Suprapubic skin (tissue), 4 donors: ENCODE results near the gene CLDN14. TPM values are rescaled to one million over a fixed set of nuclear protein-coding genes. Genes with fewer than 3 reads are reported as not detected.

Experiments used
- DNase-seq, 2 donors: peaks; one replicate each; pipeline ENCODE4 v3.0.0-alpha.2; 2019; ENCODE audit warnings: low spot score in 2 of 2
- H3K27ac ChIP-seq: fragments of 200-600 bp; sonication (generic); one replicate; pipeline ENCODE4 v1.5.1; 2019
- H3K27me3 ChIP-seq: fragments of 200-600 bp; sonication (generic); one replicate; pipeline ENCODE4 v1.5.1; 2019
- H3K36me3 ChIP-seq: fragments of 200-600 bp; sonication (generic); one replicate; pipeline ENCODE4 v1.5.1; 2019
- H3K4me1 ChIP-seq: fragments of 200-600 bp; sonication (generic); one replicate; pipeline ENCODE4 v1.5.1; 2019
- H3K4me3 ChIP-seq: fragments of 200-600 bp; sonication (generic); one replicate; pipeline ENCODE4 v1.5.1; 2019; ENCODE audit warnings: mild to moderate bottlenecking
- H3K9me3 ChIP-seq: fragments of 200-600 bp; sonication (generic); one replicate; pipeline ENCODE4 v1.5.1; 2019
- EP300 ChIP-seq: sonication (generic); formaldehyde crosslinking; IDR thresholded peaks from one replicate; pipeline ENCODE4 v1.6.1; 2017; ENCODE audit warnings: antibody characterized with exemption
- POLR2A ChIP-seq, 2 donors: fragments of 450-650 bp; IDR thresholded peaks; one replicate each; pipeline ENCODE4 v1.6.1; 2017; ENCODE audit warnings: antibody characterized with exemption in 2 of 2, mild to moderate bottlenecking in 2 of 2, moderate library complexity in 2 of 2
- POLR2AphosphoS5 ChIP-seq, 3 donors: sonication (generic); formaldehyde crosslinking; IDR thresholded peaks; one replicate each; pipeline ENCODE4 v1.6.1; 2017; ENCODE audit warnings: antibody characterized with exemption in 3 of 3
- WGBS: methylation state at CpG from one replicate; pipeline ENCODE4 v1.1.5; 2018; 5-methylcytosine and 5-hydroxymethylcytosine counted together
- total RNA-seq, 4 donors: library from RNA; depleted of rRNA; stranded (reverse); fragments of >200 nt; gene quantifications; one replicate each; pipeline ENCODE4 v1.1.0, GENCODE V29; 2016
- TF ChIP-seq, protein P1 (sequence below), 2 donors: fragments of 200-600 bp in 1 of 2; fragments of 450-650 bp in 1 of 2; sonication (generic) in 1 of 2; IDR thresholded peaks; one replicate each; pipeline ENCODE4 v1.5.1; 2016 to 2019; ENCODE audit warnings: antibody characterized with exemption in 2 of 2, mild to moderate bottlenecking in 1 of 2, moderate library complexity in 1 of 2

Gene CLDN14
- total RNA-seq, 4 donors from 2014 or later = 0.42 to 0.62 TPM; not detected in 2

DNA sequence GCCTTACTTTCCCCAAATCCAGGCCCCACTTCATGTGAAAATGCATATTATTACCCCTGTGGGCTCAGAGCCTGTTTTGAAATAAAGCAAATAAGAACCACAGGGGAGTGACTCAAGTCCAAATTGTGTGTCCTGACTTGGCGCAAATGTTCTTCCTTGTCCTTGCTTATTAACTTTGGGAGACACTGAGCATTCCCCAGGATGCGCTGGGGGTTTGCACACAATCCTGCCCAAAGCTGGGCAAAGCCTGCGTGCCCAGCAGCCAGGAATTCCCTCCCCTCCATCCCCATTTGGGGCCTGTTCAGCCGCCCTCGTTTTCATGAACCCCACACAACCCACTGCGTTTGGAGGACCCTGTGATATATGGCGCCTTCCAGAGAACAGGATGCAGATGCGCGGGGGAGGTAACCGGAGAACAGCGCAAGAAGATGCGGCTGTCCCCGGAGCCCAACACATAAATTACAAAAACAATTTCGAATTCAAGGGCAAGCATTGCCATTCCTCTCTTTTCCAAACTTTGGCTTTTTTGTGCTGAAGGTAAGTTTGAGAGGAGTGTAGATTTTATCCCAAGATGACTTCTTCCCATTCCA, 42.4 kb upstream of the CLDN14 start:
- no peak overlapping the region for H3K4me3 ChIP-seq
- H3K9me3 ChIP-seq = no peaks in the 10 kb centered on the region
- WGBS = 67% methylated on average over 14 of the region's 14 CpGs
- H3K27ac ChIP-seq = no peak overlapping the region
- TF ChIP-seq, protein P1, sequence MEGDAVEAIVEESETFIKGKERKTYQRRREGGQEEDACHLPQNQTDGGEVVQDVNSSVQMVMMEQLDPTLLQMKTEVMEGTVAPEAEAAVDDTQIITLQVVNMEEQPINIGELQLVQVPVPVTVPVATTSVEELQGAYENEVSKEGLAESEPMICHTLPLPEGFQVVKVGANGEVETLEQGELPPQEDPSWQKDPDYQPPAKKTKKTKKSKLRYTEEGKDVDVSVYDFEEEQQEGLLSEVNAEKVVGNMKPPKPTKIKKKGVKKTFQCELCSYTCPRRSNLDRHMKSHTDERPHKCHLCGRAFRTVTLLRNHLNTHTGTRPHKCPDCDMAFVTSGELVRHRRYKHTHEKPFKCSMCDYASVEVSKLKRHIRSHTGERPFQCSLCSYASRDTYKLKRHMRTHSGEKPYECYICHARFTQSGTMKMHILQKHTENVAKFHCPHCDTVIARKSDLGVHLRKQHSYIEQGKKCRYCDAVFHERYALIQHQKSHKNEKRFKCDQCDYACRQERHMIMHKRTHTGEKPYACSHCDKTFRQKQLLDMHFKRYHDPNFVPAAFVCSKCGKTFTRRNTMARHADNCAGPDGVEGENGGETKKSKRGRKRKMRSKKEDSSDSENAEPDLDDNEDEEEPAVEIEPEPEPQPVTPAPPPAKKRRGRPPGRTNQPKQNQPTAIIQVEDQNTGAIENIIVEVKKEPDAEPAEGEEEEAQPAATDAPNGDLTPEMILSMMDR (IDR thresholded peaks at IDR 0.05) = no peak
- TF ChIP-seq EP300 = no peak
- TF ChIP-seq POLR2AphosphoS5 (IDR thresholded peaks at IDR 0.05) = no peak
- TF ChIP-seq POLR2A (IDR thresholded peaks at IDR 0.05) = no peak
- H3K4me1 ChIP-seq = no peaks in the 10 kb centered on the region
- H3K36me3 ChIP-seq = no peaks in the 10 kb centered on the region
- H3K27me3 ChIP-seq = peaks cover 8% of the 10 kb centered on the region
- no peak for DNase-seq

DNA sequence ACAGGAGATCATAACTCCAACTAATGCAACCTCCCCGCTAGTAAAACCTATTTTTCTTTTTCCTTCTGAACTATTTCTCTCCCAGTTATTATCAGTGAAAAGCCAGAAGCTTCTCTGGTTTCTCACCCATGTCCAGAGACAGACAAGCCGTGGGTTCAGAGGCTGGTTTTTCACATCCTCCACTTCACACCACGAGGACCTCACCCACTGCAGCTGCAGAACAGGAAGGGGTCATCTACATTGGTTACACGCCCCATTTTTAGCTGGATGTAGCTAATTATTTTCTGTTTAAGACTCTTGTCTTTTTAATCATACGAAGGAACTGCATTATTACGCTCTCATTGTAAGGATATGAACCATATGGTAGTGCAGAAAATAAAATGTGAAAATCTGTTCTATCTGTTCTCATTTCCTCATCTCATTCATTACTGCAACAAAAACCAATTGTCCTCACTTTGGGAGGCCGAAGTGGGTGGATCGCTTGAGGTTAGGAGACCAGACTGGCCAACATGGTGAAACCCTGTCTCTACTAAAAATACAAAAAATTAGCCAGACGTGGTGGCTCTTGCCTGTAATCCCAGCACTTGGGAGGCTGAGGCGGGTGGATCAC, 39.1 kb upstream of the CLDN14 start:
- H3K27ac ChIP-seq = no peak overlapping the region
- DNase-seq = no peak
- H3K4me1 ChIP-seq = no peaks in the 10 kb centered on the region
- no peaks in the 10 kb centered on the region for H3K36me3 ChIP-seq
- no peak overlapping the region for H3K4me3 ChIP-seq
- H3K27me3 ChIP-seq = peaks cover 6% of the 10 kb centered on the region
- 84% methylated on average over 10 of the region's 10 CpGs for WGBS
- H3K9me3 ChIP-seq = no peaks in the 10 kb centered on the region
- TF ChIP-seq POLR2A (IDR thresholded peaks at IDR 0.05) (no peak), EP300 (no peak), POLR2AphosphoS5 (IDR thresholded peaks at IDR 0.05) (no peak)
- TF ChIP-seq, protein P1 (IDR thresholded peaks at IDR 0.05) = no peak

DNA sequence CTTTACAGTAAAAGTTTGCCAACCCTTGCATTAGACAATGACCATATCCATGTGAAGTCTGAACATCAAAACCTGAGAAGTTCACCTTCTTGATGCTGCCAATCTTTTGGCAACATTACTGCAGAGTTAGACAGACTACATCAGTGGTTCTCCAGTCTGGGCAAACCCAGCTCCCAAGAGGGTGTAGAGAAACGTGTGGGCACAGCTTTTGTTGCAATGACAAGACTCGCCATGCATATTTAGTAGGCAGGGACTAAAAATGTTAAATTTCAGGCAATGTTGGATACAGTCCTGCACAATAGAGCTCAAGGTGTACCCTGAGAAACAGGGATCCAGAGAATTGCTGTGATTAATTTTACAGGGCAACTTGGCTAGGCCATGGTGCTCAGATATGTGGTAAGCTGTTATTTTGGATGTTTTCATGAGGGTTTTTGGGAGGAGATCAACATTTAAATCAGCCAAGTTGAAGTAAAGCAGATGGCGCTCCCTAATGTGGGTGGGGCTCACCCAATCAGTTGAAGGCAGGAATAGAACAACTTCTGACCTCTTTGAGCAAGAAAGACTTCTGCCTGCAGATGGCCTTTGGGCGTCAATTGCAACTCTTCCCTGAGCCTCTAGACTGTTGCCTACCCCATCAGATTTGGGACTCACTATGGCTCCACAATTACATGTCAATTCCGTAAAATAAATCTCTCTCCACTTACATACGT, 37.6 kb upstream of the CLDN14 start:
- TF ChIP-seq POLR2A (IDR thresholded peaks at IDR 0.05) = no peak
- TF ChIP-seq EP300 = no peak
- TF ChIP-seq POLR2AphosphoS5 (IDR thresholded peaks at IDR 0.05) = no peak
- TF ChIP-seq, protein P1 (IDR thresholded peaks at IDR 0.05) = no peak
- 86% methylated on average over 6 of the region's 6 CpGs for WGBS

DNA sequence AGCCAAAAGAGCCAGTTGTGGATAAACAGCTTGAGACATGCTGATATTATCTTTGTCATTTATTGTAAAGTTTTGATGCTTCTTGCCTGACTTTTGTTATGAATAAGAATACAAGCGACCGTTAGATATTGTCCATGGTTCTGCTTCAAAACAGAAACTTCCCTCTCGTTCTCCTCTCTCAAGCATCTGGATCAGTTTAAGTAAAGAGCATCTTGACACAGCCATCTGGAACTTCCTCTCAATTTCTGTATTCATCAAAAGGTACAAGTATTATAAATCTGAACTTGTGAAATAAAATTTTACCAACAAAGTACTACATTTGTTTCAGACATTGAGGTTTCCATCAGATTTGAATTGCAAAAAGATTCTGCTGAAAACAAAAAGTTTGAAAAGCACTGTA, 36.4 kb upstream of the CLDN14 start:
- Histone ChIP-seq H3K27me3 (peaks cover 4% of the 10 kb centered on the region), H3K4me3 (no peak overlapping the region), H3K4me1 (peaks cover 4% of the 10 kb centered on the region), H3K36me3 (no peaks in the 10 kb centered on the region), H3K9me3 (no peaks in the 10 kb centered on the region), H3K27ac (no peak overlapping the region)
- TF ChIP-seq, protein P1 (IDR thresholded peaks at IDR 0.05) = no peak
- no peak for TF ChIP-seq POLR2A (IDR thresholded peaks at IDR 0.05)
- 65% methylated on average over 3 of the region's 3 CpGs for WGBS
- no peak for DNase-seq

More for the DNA sequence above, 37.6 kb upstream of the CLDN14 start:
- no peak overlapping the region for H3K4me3 ChIP-seq
- H3K27ac ChIP-seq = no peak overlapping the region
- no peaks in the 10 kb centered on the region for H3K4me1 ChIP-seq
- H3K27me3 ChIP-seq = peaks cover 6% of the 10 kb centered on the region
- H3K36me3 ChIP-seq = no peaks in the 10 kb centered on the region
- no peaks in the 10 kb centered on the region for H3K9me3 ChIP-seq
- DNase-seq = no peak

DNA sequence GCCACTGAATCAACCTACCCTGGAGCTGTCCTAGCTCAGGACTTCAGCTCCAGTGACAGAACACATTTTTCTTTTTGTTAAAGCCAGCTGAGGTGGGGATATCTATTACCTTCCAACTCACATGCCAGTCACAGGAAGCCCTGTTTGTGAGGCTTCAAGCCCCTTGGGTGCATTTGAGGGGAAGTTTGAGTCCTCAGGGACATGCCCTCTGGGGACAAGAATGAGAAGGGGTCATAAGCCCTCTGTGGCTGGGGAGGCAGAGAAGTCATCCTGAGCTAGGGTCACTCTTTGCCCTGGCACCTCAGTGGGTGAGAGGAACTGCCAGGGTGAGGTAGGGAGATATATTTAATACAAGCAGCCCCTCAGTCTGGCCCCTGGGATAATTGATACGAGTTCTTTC, 33.5 kb upstream of the CLDN14 start:
- Histone ChIP-seq H3K9me3 (no peaks in the 10 kb centered on the region), H3K27me3 (peaks cover 4% of the 10 kb centered on the region), H3K4me1 (peaks cover 26% of the 10 kb centered on the region), H3K4me3 (no peak overlapping the region), H3K27ac (no peak overlapping the region), H3K36me3 (no peaks in the 10 kb centered on the region)
- DNase-seq = no peak
- TF ChIP-seq POLR2A (IDR thresholded peaks at IDR 0.05) = no peak
- TF ChIP-seq, protein P1 (IDR thresholded peaks at IDR 0.05) = no peak
- no peak for TF ChIP-seq POLR2AphosphoS5 (IDR thresholded peaks at IDR 0.05)
- TF ChIP-seq EP300 = no peak
- whole genome bisulfite sequencing = 87% methylated on average over 1 of the region's 1 CpG
